ENCODE measurements around the gene KCTD14.

DNA sequence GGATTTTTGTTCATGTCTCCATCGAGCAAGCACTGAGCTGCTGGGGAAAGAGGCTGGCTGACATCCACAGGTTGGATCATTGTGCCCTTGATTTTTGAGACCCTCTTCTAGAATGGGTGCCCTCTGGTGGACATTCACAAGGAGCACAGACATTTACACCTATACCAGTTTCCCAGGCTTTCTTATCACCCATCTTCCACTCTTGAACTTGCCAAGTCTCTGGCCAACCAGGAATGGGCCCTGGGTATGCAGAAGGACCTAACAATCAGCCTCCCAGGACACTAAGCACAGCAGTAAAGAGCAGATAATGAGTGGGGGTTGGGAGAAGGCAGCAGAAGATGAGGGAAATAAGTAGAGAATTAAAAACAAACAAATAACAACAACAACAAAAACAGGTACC is 22.9 kb downstream of the KCTD14 start:
- TF ChIP-seq, protein P1, sequence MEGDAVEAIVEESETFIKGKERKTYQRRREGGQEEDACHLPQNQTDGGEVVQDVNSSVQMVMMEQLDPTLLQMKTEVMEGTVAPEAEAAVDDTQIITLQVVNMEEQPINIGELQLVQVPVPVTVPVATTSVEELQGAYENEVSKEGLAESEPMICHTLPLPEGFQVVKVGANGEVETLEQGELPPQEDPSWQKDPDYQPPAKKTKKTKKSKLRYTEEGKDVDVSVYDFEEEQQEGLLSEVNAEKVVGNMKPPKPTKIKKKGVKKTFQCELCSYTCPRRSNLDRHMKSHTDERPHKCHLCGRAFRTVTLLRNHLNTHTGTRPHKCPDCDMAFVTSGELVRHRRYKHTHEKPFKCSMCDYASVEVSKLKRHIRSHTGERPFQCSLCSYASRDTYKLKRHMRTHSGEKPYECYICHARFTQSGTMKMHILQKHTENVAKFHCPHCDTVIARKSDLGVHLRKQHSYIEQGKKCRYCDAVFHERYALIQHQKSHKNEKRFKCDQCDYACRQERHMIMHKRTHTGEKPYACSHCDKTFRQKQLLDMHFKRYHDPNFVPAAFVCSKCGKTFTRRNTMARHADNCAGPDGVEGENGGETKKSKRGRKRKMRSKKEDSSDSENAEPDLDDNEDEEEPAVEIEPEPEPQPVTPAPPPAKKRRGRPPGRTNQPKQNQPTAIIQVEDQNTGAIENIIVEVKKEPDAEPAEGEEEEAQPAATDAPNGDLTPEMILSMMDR (IDR thresholded peaks at IDR 0.05): peak; percentile 52 to 82 (median 78)
- TF ChIP-seq POLR2A (IDR thresholded peaks at IDR 0.05): no peak

Data from body of pancreas (tissue), 4 donors.